GM18519 (cell line): ENCODE data around the gene KIAA0930.

Experiments used
- ATAC-seq: cut with Tn5 transposase; IDR thresholded peaks from one replicate; pipeline ENCODE4 v1.9.1; 2021; ENCODE audit warnings: mild to moderate bottlenecking, moderate library complexity; ENCODE audit not compliant: unreplicated experiment, low FRiP score

KIAA0930 gene

GRCh38 chr22:45223304-45224117, 17.2 kb downstream of the KIAA0930 start:
- ATAC-seq = no peak

GRCh38 chr22:45221201-45221600, 19.5 kb downstream of the KIAA0930 start:
- no peak for ATAC-seq

- no peak for ATAC-seq
Measured at GRCh38 chr22:45218976-45219375, 21.7 kb downstream of the KIAA0930 start.

- ATAC-seq = no peak
Measured at GRCh38 chr22:45217806-45218205, 22.9 kb downstream of the KIAA0930 start.

GRCh38 chr22:45217345-45217744, 23.3 kb downstream of the KIAA0930 start:
- ATAC-seq = no peak

GRCh38 chr22:45216133-45217003, 24.3 kb downstream of the KIAA0930 start:
- no peak for ATAC-seq

- ATAC-seq = no peak
Measured at GRCh38 chr22:45212992-45213751, 27.5 kb downstream of the KIAA0930 start.

- no peak for ATAC-seq
Measured at GRCh38 chr22:45212306-45212709, 28.4 kb downstream of the KIAA0930 start.

- no peak for ATAC-seq
Measured at GRCh38 chr22:45211848-45212247, 28.8 kb downstream of the KIAA0930 start.

- ATAC-seq = no peak
Measured at GRCh38 chr22:45211435-45211834, 29.3 kb downstream of the KIAA0930 start.

GRCh38 chr22:45210991-45211390, 29.7 kb downstream of the KIAA0930 start:
- no peak for ATAC-seq

GRCh38 chr22:45210577-45210976, 30.1 kb downstream of the KIAA0930 start:
- no peak for ATAC-seq

GRCh38 chr22:45210174-45210573, 30.5 kb downstream of the KIAA0930 start:
- ATAC-seq = no peak

- no peak for ATAC-seq
Measured at GRCh38 chr22:45208993-45209838, 31.5 kb downstream of the KIAA0930 start.

- no peak for ATAC-seq
Measured at GRCh38 chr22:45208696-45208992, 32.0 kb downstream of the KIAA0930 start.

GRCh38 chr22:45207981-45208664, 32.6 kb downstream of the KIAA0930 start:
- ATAC-seq = no peak

- ATAC-seq = no peak
Measured at GRCh38 chr22:45207533-45207932, 33.2 kb downstream of the KIAA0930 start.

GRCh38 chr22:45206233-45206632, 34.5 kb downstream of the KIAA0930 start:
- no peak for ATAC-seq

GRCh38 chr22:45205276-45205925, 35.3 kb downstream of the KIAA0930 start:
- no peak for ATAC-seq
